H9 (cell line): ENCODE results near the gene TMEM151B. TPM values are rescaled to one million over a fixed set of nuclear protein-coding genes. Genes with fewer than 3 reads are reported as not detected.

Experiments used
- DNase-seq: peaks from one replicate; pipeline ENCODE4 v3.0.0-alpha.2; 2017
- H2AFZ ChIP-seq: one replicate; pipeline ENCODE4 v1.6.1; 2013; ENCODE audit warnings: mild to moderate bottlenecking, low read length, control low read depth, moderate library complexity
- H2AK5ac ChIP-seq: 2 replicates; pipeline ENCODE4 v1.6.1; 2013; ENCODE audit warnings: low read length, control low read depth, mixed read lengths; ENCODE audit not compliant: insufficient read length
- H2BK120ac ChIP-seq: one replicate; pipeline ENCODE4 v1.6.1; 2013; ENCODE audit warnings: low read depth, mild to moderate bottlenecking, low read length, control low read depth, inconsistent platforms; ENCODE audit not compliant: poor library complexity, severe bottlenecking
- H2BK12ac ChIP-seq: 2 replicates; pipeline ENCODE4 v1.6.1; 2013; ENCODE audit warnings: low read length, control low read depth, mixed read lengths, low read depth; ENCODE audit not compliant: insufficient read length
- H2BK15ac ChIP-seq: 2 replicates; pipeline ENCODE4 v1.6.1; 2013; ENCODE audit warnings: low read depth, low read length, control low read depth
- H2BK20ac ChIP-seq: one replicate; pipeline ENCODE4 v1.6.1; 2013; ENCODE audit warnings: low read depth, mild to moderate bottlenecking, low read length, control low read depth, inconsistent platforms; ENCODE audit not compliant: poor library complexity, severe bottlenecking
- H2BK5ac ChIP-seq: 2 replicates; pipeline ENCODE4 v1.6.1; 2013; ENCODE audit warnings: low read length, control low read depth, mixed read lengths; ENCODE audit not compliant: insufficient read length
- H3K14ac ChIP-seq: 2 replicates; pipeline ENCODE4 v1.6.1; 2013; ENCODE audit warnings: low read length, control low read depth; ENCODE audit not compliant: insufficient read depth
- H3K18ac ChIP-seq: 2 replicates; pipeline ENCODE4 v1.6.1; 2013; ENCODE audit warnings: low read depth, mild to moderate bottlenecking, mixed read lengths, low read length, control low read depth; ENCODE audit not compliant: insufficient read length
- H3K23ac ChIP-seq: 2 replicates; pipeline ENCODE4 v1.6.1; 2013; ENCODE audit warnings: low read length, control low read depth, mixed read lengths, low read depth; ENCODE audit not compliant: insufficient read length
- H3K23me2 ChIP-seq: 2 replicates; pipeline ENCODE4 v1.6.1; 2013; ENCODE audit warnings: low read depth, mild to moderate bottlenecking, mixed read lengths, low read length, control low read depth; ENCODE audit not compliant: insufficient read length, poor library complexity, severe bottlenecking
- H3K27ac ChIP-seq: 2 replicates; pipeline ENCODE4 v1.5.1; 2013; ENCODE audit warnings: low read length, control low read depth, mixed read lengths, low read depth; ENCODE audit not compliant: insufficient read length
- H3K27me3 ChIP-seq: 2 replicates; pipeline ENCODE4 v1.6.1; 2013; ENCODE audit warnings: low read length, control low read depth, inconsistent platforms; ENCODE audit not compliant: insufficient read depth
- H3K4ac ChIP-seq: 2 replicates; pipeline ENCODE4 v1.6.1; 2013; ENCODE audit warnings: low read depth, mild to moderate bottlenecking, control low read depth, inconsistent platforms, low read length, moderate library complexity
- H3K4me1 ChIP-seq: 2 replicates; pipeline ENCODE4 v1.6.1; 2013; ENCODE audit warnings: low read length, control low read depth, inconsistent platforms; ENCODE audit not compliant: insufficient read depth
- H3K4me2 ChIP-seq: 2 replicates; pipeline ENCODE4 v1.6.1; 2013; ENCODE audit warnings: low read length, control low read depth, mixed read lengths; ENCODE audit not compliant: insufficient read length, insufficient read depth
- H3K56ac ChIP-seq: 2 replicates; pipeline ENCODE4 v1.6.1; 2013; ENCODE audit warnings: low read depth, mild to moderate bottlenecking, mixed read lengths, low read length, control low read depth; ENCODE audit not compliant: insufficient read length
- H3K79me1 ChIP-seq: 2 replicates; pipeline ENCODE4 v1.6.1; 2013; ENCODE audit warnings: low read depth, mild to moderate bottlenecking, moderate library complexity, low read length, control low read depth, inconsistent platforms; ENCODE audit not compliant: insufficient read depth, poor library complexity, severe bottlenecking
- H3K79me2 ChIP-seq: 2 replicates; pipeline ENCODE4 v1.6.1; 2013; ENCODE audit warnings: low read length, control low read depth, inconsistent platforms; ENCODE audit not compliant: insufficient read depth
- H3K9ac ChIP-seq: 2 replicates; pipeline ENCODE4 v1.6.1; 2013; ENCODE audit warnings: low read length, control low read depth, mixed read lengths; ENCODE audit not compliant: insufficient read length; ENCODE audit errors: extremely low read depth
- H3K9me3 ChIP-seq: one replicate; pipeline ENCODE4 v1.6.1; 2013; ENCODE audit warnings: low read depth, low read length, inconsistent platforms; ENCODE audit not compliant: control insufficient read depth
- H3T11ph ChIP-seq: one replicate; pipeline ENCODE4 v1.6.1; 2013; ENCODE audit warnings: mild to moderate bottlenecking, low read length, control low read depth, inconsistent platforms
- H4K20me1 ChIP-seq: one replicate; pipeline ENCODE4 v1.6.1; 2013; ENCODE audit not compliant: control insufficient read depth, insufficient read length, insufficient read depth
- H4K5ac ChIP-seq: 2 replicates; pipeline ENCODE4 v1.6.1; 2013; ENCODE audit warnings: low read depth, mild to moderate bottlenecking, mixed read lengths, low read length, control low read depth; ENCODE audit not compliant: insufficient read length
- H4K8ac ChIP-seq: replicated peaks from 2 replicates; pipeline ENCODE4 v1.6.1; 2013; ENCODE audit warnings: low read length, control low read depth, mixed read lengths, low read depth; ENCODE audit not compliant: insufficient read length
- H4K91ac ChIP-seq: 2 replicates; pipeline ENCODE4 v1.6.1; 2013; ENCODE audit warnings: low read depth, mild to moderate bottlenecking, moderate library complexity, mixed read lengths, low read length, control low read depth; ENCODE audit not compliant: insufficient read length
- H3K27ac Mint-ChIP-seq, 3 experiments: 2 replicates in 2 of 3; 3 replicates in 1 of 3; pipeline ENCODE4 v1.8.0; 2020 to 2021; ENCODE audit warnings: mixed read lengths in 3 of 3, mild to moderate bottlenecking in 1 of 3, moderate library complexity in 1 of 3
- H3K27me3 Mint-ChIP-seq: 2 replicates; pipeline ENCODE4 v1.8.0; 2021; ENCODE audit warnings: low read depth, mild to moderate bottlenecking, moderate library complexity, mixed read lengths
- H3K36me3 Mint-ChIP-seq, 3 experiments: 2 replicates in 2 of 3; 3 replicates in 1 of 3; pipeline ENCODE4 v1.8.0; 2020 to 2021; ENCODE audit warnings: low read depth in 3 of 3, mixed read lengths in 3 of 3; ENCODE audit not compliant: insufficient read depth in 1 of 3
- H3K4me1 Mint-ChIP-seq, 2 experiments: 2 replicates each; pipeline ENCODE4 v1.8.0; 2020; ENCODE audit warnings: mixed read lengths in 2 of 2
- H3K4me3 Mint-ChIP-seq, 2 experiments: 2 replicates in 1 of 2; 3 replicates in 1 of 2; pipeline ENCODE4 v1.8.0; 2020 to 2021; ENCODE audit warnings: mild to moderate bottlenecking in 2 of 2, mixed read lengths in 2 of 2, moderate library complexity in 1 of 2
- H3K9me3 Mint-ChIP-seq, 2 experiments: 2 replicates in 1 of 2; 3 replicates in 1 of 2; pipeline ENCODE4 v1.8.0; 2020; ENCODE audit warnings: mild to moderate bottlenecking in 2 of 2, mixed read lengths in 2 of 2, moderate library complexity in 1 of 2
- CTCF ChIP-seq: fragments of 200-600 bp; sonication (generic); conservative IDR thresholded peaks from 3 replicates; pipeline ENCODE4 v1.8.0; 2021; ENCODE audit warnings: antibody characterized with exemption, mild to moderate bottlenecking
- WGBS: extraction: QIAGEN DNeasy Blood & Tissue Kit; methylation state at CpG from one replicate; pipeline ENCODE4 v1.1.7; 2013; ENCODE audit warnings: missing lambda C conversion rate, low lambda C conversion rate, mixed read lengths; ENCODE audit not compliant: insufficient read length; ENCODE audit errors: extremely low coverage; 5-methylcytosine and 5-hydroxymethylcytosine counted together
- total RNA-seq: library from RNA; stranded (reverse); gene quantifications from 2 replicates; pipeline ENCODE4 v1.2.1, GENCODE V29; 2021

Gene TMEM151B
- total RNA-seq, 1 experiment from 2014 or later, result 2.4 TPM

GRCh38 chr6:44272529-44272928, 2.3 kb downstream of the TMEM151B start:
- H4K91ac ChIP-seq, result no peak overlapping the region
- no peak overlapping the region for H3K56ac ChIP-seq
- H2BK120ac ChIP-seq, result no peak overlapping the region
- H3K27ac Mint-ChIP-seq, result no peak overlapping the region
- H3K4me2 ChIP-seq, result no peak overlapping the region
- no CpG with 5 or more reads among the region's 3 CpGs for WGBS
- H3K36me3 Mint-ChIP-seq, result no peaks in the 10 kb centered on the region; a peak in 1 of 7 replicates
- no peak overlapping the region for H2AK5ac ChIP-seq
- no peaks in the 10 kb centered on the region for H4K20me1 ChIP-seq
- no peak overlapping the region for H4K5ac ChIP-seq
- no peak overlapping the region for H2AFZ ChIP-seq
- H3K9me3 ChIP-seq, result no peaks in the 10 kb centered on the region
- no peak overlapping the region for H2BK5ac ChIP-seq
- H3K4me3 Mint-ChIP-seq, result no peak overlapping the region
- H4K8ac ChIP-seq, result no peak overlapping the region
- peaks cover 26 to 45% of the 10 kb centered on the region in 2 experiments for H3K4me1 Mint-ChIP-seq
- H3K27me3 ChIP-seq, result peaks cover 7% of the 10 kb centered on the region; the same call in 1 of the 2 replicates
- no peak overlapping the region for H3K14ac ChIP-seq
- no peaks in the 10 kb centered on the region for H3K79me1 ChIP-seq
- peaks cover 12% of the 10 kb centered on the region; the same call in 1 of the 2 replicates for H3K4me1 ChIP-seq
- H3K23ac ChIP-seq, result no peak overlapping the region
- H2BK15ac ChIP-seq, result no peak overlapping the region
- no peak overlapping the region for H3K4ac ChIP-seq
- peaks cover 22% of the 10 kb centered on the region for H3K27me3 Mint-ChIP-seq
- no peak for TF ChIP-seq CTCF
- H3K27ac ChIP-seq, result no peak overlapping the region
- H2BK12ac ChIP-seq, result no peak overlapping the region
- H3K79me2 ChIP-seq, result no peaks in the 10 kb centered on the region
- H3T11ph ChIP-seq, result no peak overlapping the region
- no peaks in the 10 kb centered on the region for H3K9me3 Mint-ChIP-seq
- no peak overlapping the region for H3K9ac ChIP-seq
- no peak for DNase-seq
- no peak overlapping the region for H3K18ac ChIP-seq
- H2BK20ac ChIP-seq, result no peak overlapping the region
- peaks cover 5% of the 10 kb centered on the region for H3K23me2 ChIP-seq
